Activated naive CD4-positive, alpha-beta T cell treated with anti-CD3 and anti-CD28 coated beads for 36 hours (primary cell): ENCODE data around the gene CNTNAP3B. TPM values are rescaled to one million over a fixed set of nuclear protein-coding genes. Genes with fewer than 3 reads are reported as not detected.
"Not testable (repeated sequence)": the region's sequence is repeated elsewhere in the genome, so short reads cannot be mapped to it uniquely, and the experiment has no call there.

Experiments
- CTCF ChIA-PET: fragments of 350-600 bp; sonication (Branson Sonifier 250); formaldehyde crosslinking; loops from one replicate; lab custom pipeline; 2021; ENCODE audit warnings: antibody characterized with exemption; lab: Charles Lee
- DNase-seq: peaks from one replicate; pipeline ENCODE4 v3.0.0-alpha.2; 2020
- H3K27ac Mint-ChIP-seq: one replicate; pipeline ENCODE4 v1.8.0; 2021; ENCODE audit warnings: mild to moderate bottlenecking, mixed read lengths
- H3K27me3 Mint-ChIP-seq: one replicate; pipeline ENCODE4 v1.8.0; 2021; ENCODE audit warnings: low read depth, mixed read lengths
- H3K36me3 Mint-ChIP-seq: one replicate; pipeline ENCODE4 v1.8.0; 2021; ENCODE audit warnings: low read depth, mixed read lengths
- H3K4me1 Mint-ChIP-seq: one replicate; pipeline ENCODE4 v1.8.0; 2021; ENCODE audit warnings: low read depth, mixed read lengths
- H3K4me3 Mint-ChIP-seq: one replicate; pipeline ENCODE4 v1.8.0; 2021; ENCODE audit warnings: mild to moderate bottlenecking, moderate library complexity, mixed read lengths
- H3K9me3 Mint-ChIP-seq: one replicate; pipeline ENCODE4 v1.8.0; 2021; ENCODE audit warnings: mixed read lengths
- intact Hi-C: fragments of 100-400 bp; cut with micrococcal nuclease; formaldehyde crosslinking; loops from one replicate; pipeline ENCODE4 v1.15.1; 2023
- total RNA-seq, 2 experiments: library from RNA; stranded (reverse); gene quantifications; one replicate each; pipeline ENCODE4 v1.2.3, GENCODE V29; 2021

The CNTNAP3B gene
- not detected for total RNA-seq

DNA sequence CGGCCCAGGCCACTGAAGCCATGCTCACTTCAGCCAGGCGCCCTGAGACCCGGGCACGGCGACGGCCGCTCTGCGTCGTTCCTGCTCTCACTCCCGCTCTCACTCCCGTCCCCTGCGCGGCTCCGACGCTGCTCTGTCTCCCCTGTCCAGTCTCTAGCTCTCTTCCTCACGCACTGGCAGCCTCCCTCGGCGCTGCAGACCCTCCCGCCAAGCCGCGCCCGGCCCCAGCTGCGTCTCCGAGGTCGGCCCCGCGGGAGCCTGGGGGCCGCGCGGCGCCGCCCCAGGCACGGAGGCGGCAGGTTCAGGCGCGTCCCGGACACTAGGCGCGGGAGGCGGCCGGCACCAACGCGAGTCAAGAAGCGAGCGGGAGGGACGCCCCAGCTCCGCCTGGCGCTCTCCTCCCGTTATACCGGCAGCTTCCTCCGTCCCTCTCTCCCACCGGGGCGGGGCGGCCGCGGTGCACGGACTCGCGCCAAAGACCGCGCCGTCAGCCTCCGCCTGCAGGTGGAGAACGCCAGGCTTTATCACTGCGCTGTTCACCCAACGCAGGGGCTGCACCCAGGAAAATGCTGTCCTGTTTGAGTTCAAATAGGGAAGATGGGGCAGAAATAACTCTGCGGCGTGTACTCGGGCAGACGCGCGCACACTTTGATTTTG, at the start of gene CNTNAP3B:
TSS of gene CNTNAP3B (minus strand) at position 354 of the 657 bp plus-strand sequence. CDS start at position 22, 332 bp downstream.
- H3K4me3 Mint-ChIP-seq, H3K4me1 Mint-ChIP-seq, intact Hi-C loops, H3K27ac Mint-ChIP-seq, CTCF ChIA-PET, H3K9me3 Mint-ChIP-seq, H3K27me3 Mint-ChIP-seq, DNase-seq, H3K36me3 Mint-ChIP-seq: not testable (repeated sequence)

DNA sequence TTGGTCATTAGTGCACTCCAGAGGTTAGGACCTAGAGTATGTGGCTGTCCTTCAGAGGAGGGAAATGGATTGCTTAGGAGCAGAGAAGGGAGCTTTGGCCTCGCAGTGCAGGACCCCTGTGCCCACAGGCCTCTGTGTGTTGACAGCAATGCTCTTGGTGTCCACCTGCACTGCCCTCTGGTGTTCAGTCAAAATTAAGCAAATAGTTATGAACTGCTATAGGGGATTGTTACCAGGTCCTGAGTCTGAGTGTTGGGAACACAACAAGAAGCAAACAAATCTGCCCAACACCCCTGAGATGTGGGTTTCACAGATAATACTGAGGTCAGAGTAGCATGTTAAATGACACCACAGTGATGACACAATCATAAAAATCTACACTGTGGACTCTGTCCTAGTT, 31.1 kb upstream of the CNTNAP3B start:
- H3K4me1 Mint-ChIP-seq, CTCF ChIA-PET, intact Hi-C loops, H3K36me3 Mint-ChIP-seq, DNase-seq, H3K27me3 Mint-ChIP-seq, H3K4me3 Mint-ChIP-seq, H3K27ac Mint-ChIP-seq, H3K9me3 Mint-ChIP-seq: not testable (repeated sequence)

GRCh38 chr9:42127056-42127841, 2.0 kb downstream of the CNTNAP3B start:
- H3K4me1 Mint-ChIP-seq, H3K36me3 Mint-ChIP-seq, H3K9me3 Mint-ChIP-seq, CTCF ChIA-PET, DNase-seq, intact Hi-C loops, H3K4me3 Mint-ChIP-seq, H3K27me3 Mint-ChIP-seq, H3K27ac Mint-ChIP-seq: not testable (repeated sequence)

GRCh38 chr9:42121007-42121406, 8.2 kb downstream of the CNTNAP3B start:
- H3K9me3 Mint-ChIP-seq, H3K4me3 Mint-ChIP-seq, intact Hi-C loops, DNase-seq, H3K27ac Mint-ChIP-seq, H3K36me3 Mint-ChIP-seq, H3K4me1 Mint-ChIP-seq, CTCF ChIA-PET, H3K27me3 Mint-ChIP-seq: not testable (repeated sequence)

DNA sequence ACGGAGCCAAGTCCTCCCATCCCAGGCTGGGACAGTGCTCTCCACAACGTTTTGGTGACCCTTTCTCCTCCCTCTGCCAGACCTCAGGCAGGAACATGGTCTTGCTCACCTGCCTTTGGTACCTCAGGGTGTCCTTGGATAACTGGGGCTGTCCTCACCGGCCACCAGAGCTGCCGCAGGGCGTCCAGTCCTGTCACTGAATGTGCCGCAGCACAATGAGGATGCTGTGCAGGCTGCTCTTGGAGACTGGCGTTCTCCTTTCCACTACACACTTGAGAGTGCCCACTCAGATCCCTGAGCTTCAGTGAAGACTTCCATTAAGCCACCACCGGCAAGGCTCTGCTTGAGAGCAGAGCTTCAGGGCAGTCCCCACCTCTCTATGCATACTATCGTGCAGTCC, 33.3 kb downstream of the CNTNAP3B start:
- H3K4me1 Mint-ChIP-seq, H3K4me3 Mint-ChIP-seq, H3K36me3 Mint-ChIP-seq, H3K9me3 Mint-ChIP-seq, H3K27ac Mint-ChIP-seq, H3K27me3 Mint-ChIP-seq, CTCF ChIA-PET, DNase-seq, intact Hi-C loops: not testable (repeated sequence)

GRCh38 chr9:42084559-42084952, 44.7 kb downstream of the CNTNAP3B start:
- H3K4me1 Mint-ChIP-seq, H3K27me3 Mint-ChIP-seq, DNase-seq, H3K27ac Mint-ChIP-seq, H3K4me3 Mint-ChIP-seq, intact Hi-C loops, H3K9me3 Mint-ChIP-seq, H3K36me3 Mint-ChIP-seq, CTCF ChIA-PET: not testable (repeated sequence)

DNA sequence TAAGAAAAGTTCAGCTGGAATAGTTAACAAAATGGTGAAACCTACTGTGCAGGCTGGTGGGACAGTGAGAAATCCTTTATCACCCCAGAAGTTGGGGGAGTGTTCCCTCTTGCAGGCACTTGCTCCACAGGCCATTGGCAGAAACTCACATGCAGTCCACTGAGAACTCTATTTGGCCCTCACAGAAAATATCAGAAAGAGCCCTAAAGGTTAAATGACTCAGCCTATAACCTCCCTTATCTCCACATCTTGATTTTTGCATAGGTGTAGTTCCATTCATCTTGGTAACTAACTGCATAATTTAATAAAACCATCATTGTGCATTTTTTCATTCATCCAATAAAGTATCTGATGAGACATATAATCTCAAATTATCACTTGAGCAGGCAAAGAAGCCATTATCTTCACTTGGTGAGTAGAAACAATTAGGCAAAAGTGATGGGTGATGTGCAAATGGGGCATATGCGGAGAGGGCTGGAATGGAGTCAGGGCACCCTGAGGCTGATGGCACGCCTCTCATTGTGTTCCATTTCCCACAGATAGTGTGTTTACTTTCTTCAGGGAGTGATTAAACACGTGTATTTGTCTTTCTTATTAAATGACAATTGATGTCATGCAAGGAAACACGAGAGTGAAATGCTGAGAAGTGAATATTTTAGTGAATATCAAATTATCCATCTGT, 45.2 kb downstream of the CNTNAP3B start:
- H3K4me3 Mint-ChIP-seq, H3K27me3 Mint-ChIP-seq, DNase-seq, CTCF ChIA-PET, H3K9me3 Mint-ChIP-seq, H3K4me1 Mint-ChIP-seq, H3K27ac Mint-ChIP-seq, H3K36me3 Mint-ChIP-seq, intact Hi-C loops: not testable (repeated sequence)

DNA sequence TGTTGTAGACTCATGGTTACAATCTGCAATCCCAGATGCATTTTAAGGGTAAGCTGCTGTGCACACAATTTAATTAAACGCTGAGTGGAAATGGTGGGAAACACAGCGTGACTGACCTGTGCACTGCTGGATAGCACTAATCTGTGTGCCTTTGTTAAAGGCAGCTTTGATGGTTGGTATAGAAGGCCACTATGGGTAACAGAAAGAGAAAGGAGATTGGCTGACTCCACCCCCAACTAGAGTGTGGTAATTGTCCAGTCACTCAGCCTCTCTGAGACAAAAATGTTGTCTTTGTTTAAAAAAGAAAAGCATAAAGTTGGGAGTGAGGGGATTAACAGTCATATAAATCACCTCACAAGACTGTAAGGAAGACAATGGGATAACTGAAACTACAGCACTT, 48.9 kb downstream of the CNTNAP3B start:
- CTCF ChIA-PET, H3K36me3 Mint-ChIP-seq, H3K4me1 Mint-ChIP-seq, H3K9me3 Mint-ChIP-seq, H3K4me3 Mint-ChIP-seq, intact Hi-C loops, DNase-seq, H3K27ac Mint-ChIP-seq, H3K27me3 Mint-ChIP-seq: not testable (repeated sequence)

DNA sequence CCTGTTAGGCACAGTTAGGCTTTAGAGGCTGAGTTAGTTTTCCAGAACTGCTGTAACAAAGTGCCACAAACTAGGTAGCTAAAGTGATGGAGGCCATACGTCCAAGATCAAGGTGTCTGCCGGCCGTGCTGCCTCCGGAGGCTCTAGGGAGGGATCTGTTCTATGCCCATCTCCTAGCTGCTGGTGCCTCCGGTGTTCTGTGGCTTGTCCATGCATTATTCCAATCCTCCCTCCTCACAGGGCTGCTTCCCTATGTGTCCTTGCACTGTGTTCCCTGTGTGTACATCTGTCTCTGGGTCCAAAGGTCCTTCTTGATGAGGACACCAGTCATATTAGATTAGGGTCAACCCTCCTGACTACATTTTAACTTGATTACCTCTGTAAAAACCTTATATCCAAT, 54.4 kb downstream of the CNTNAP3B start:
- H3K9me3 Mint-ChIP-seq, H3K4me3 Mint-ChIP-seq, H3K27ac Mint-ChIP-seq, DNase-seq, H3K27me3 Mint-ChIP-seq, H3K4me1 Mint-ChIP-seq, H3K36me3 Mint-ChIP-seq, intact Hi-C loops, CTCF ChIA-PET: not testable (repeated sequence)

GRCh38 chr9:42071026-42071425, 58.2 kb downstream of the CNTNAP3B start:
- H3K36me3 Mint-ChIP-seq, CTCF ChIA-PET, H3K9me3 Mint-ChIP-seq, intact Hi-C loops, H3K4me3 Mint-ChIP-seq, DNase-seq, H3K4me1 Mint-ChIP-seq, H3K27me3 Mint-ChIP-seq, H3K27ac Mint-ChIP-seq: not testable (repeated sequence)

GRCh38 chr9:42070035-42070799, 59.0 kb downstream of the CNTNAP3B start:
- H3K36me3 Mint-ChIP-seq, DNase-seq, H3K27ac Mint-ChIP-seq, H3K9me3 Mint-ChIP-seq, H3K4me3 Mint-ChIP-seq, H3K27me3 Mint-ChIP-seq, CTCF ChIA-PET, H3K4me1 Mint-ChIP-seq, intact Hi-C loops: not testable (repeated sequence)

GRCh38 chr9:42053874-42054273, 75.4 kb downstream of the CNTNAP3B start:
- H3K9me3 Mint-ChIP-seq, H3K27ac Mint-ChIP-seq, intact Hi-C loops, H3K4me3 Mint-ChIP-seq, H3K27me3 Mint-ChIP-seq, CTCF ChIA-PET, DNase-seq, H3K4me1 Mint-ChIP-seq, H3K36me3 Mint-ChIP-seq: not testable (repeated sequence)
